AG04450 (cell line): ENCODE data around the gene NSMCE1. TPM values are rescaled to one million over a fixed set of nuclear protein-coding genes. Genes with fewer than 3 reads are reported as not detected.
A peak's percentile ranks its signal among the peaks of the same experiment; 100 is the strongest.

Experiments used
- CTCF ChIA-PET: fragments of 300-600, 350-600 bp; formaldehyde crosslinking; extraction: SDS; loops from one replicate; lab custom pipeline; 2022; ENCODE audit warnings: antibody characterized with exemption, inconsistent platforms; lab: Charles Lee
- POLR2A ChIA-PET: fragments of 350-600 bp; formaldehyde crosslinking; extraction: SDS; loops from one replicate; lab custom pipeline; 2021; ENCODE audit warnings: antibody characterized with exemption, inconsistent platforms; lab: Yijun Ruan, JAX
- DNase-seq: peaks from one replicate; pipeline ENCODE4 v3.0.0-alpha.2; 2011; ENCODE audit warnings: low read depth, low spot score
- H3K27ac ChIP-seq: one replicate; pipeline ENCODE4 v1.5.1; 2012; ENCODE audit warnings: low read depth, low read length, control low read depth
- H3K27me3 ChIP-seq: one replicate; pipeline ENCODE4 v1.6.0; 2012; ENCODE audit warnings: low read length; ENCODE audit not compliant: control insufficient read depth, insufficient read depth
- H3K4me3 ChIP-seq: 2 replicates; pipeline ENCODE4 v1.5.1; 2011; ENCODE audit warnings: mild to moderate bottlenecking, low read depth, low read length, control low read depth
- H3K9me3 ChIP-seq: 2 replicates; pipeline ENCODE4 v1.5.1; 2012; ENCODE audit warnings: low read length; ENCODE audit not compliant: control insufficient read depth, insufficient read depth
- CTCF ChIP-seq: IDR thresholded peaks from 2 replicates; pipeline ENCODE4 v1.5.1; 2011; ENCODE audit warnings: low read depth, low read length, control low read depth, inconsistent platforms
- polyA plus RNA-seq: library from polyadenylated mRNA; depleted of rRNA; stranded (reverse); fragments of >200 nt; gene quantifications from 2 replicates; pipeline ENCODE4 v1.2.3, GENCODE V29; 2011

NSMCE1 gene
- polyA plus RNA-seq, 1 experiment = 35.4 TPM

- Histone ChIP-seq H3K9me3 (no peaks in the 10 kb centered on the region), H3K27me3 (no peaks in the 10 kb centered on the region), H3K27ac (peak overlapping the region; percentile 75), H3K4me3 (no peak overlapping the region)
- ChIA-PET CTCF (interaction anchor here (1.2 to 1.3 kb wide), 2 partner anchors 24 to 59 kb away, joined by 3 read pairs; no protein-coding TSS in a partner anchor), POLR2A (interaction anchor here (0.6 to 1.0 kb wide), 2 partner anchors 8 to 16 kb away, joined by 3 to 5 read pairs; no protein-coding TSS in a partner anchor)
- no peak for DNase-seq
- no peak for TF ChIP-seq CTCF
These were observed 10.3 kb downstream of the NSMCE1 start for GRCh38 chr16:27258241-27258734.

GRCh38 chr16:27257271-27257670 is 11.3 kb downstream of the NSMCE1 start:
- Histone ChIP-seq H3K9me3 (no peaks in the 10 kb centered on the region), H3K4me3 (no peak overlapping the region), H3K27ac (no peak overlapping the region), H3K27me3 (no peaks in the 10 kb centered on the region)
- DNase-seq = no peak
- CTCF ChIA-PET = interaction anchor here (0.9 kb wide), 1 partner anchor 22 kb away, joined by 4 read pairs; no protein-coding TSS in a partner anchor
- TF ChIP-seq CTCF = no peak
- POLR2A ChIA-PET = no interaction called here

GRCh38 chr16:27256861-27257260 is 11.7 kb downstream of the NSMCE1 start:
- POLR2A ChIA-PET = no interaction called here
- no peak overlapping the region for H3K4me3 ChIP-seq
- no peak overlapping the region for H3K27ac ChIP-seq
- CTCF ChIA-PET = interaction anchor here (0.9 kb wide), 1 partner anchor 22 kb away, joined by 4 read pairs; no protein-coding TSS in a partner anchor
- TF ChIP-seq CTCF = no peak
- H3K27me3 ChIP-seq = no peaks in the 10 kb centered on the region
- no peaks in the 10 kb centered on the region for H3K9me3 ChIP-seq
- DNase-seq = no peak

GRCh38 chr16:27254262-27254811 is 14.2 kb downstream of the NSMCE1 start:
- CTCF ChIA-PET = interaction anchor here (1.4 kb wide), 1 partner anchor 19 kb away, joined by 9 read pairs; no protein-coding TSS in a partner anchor
- no peak overlapping the region for H3K27ac ChIP-seq
- H3K4me3 ChIP-seq = no peak overlapping the region
- H3K27me3 ChIP-seq = no peaks in the 10 kb centered on the region
- TF ChIP-seq CTCF = no peak
- no peak for DNase-seq
- POLR2A ChIA-PET = interaction anchor here (1.7 kb wide), 1 partner anchor 11 kb away, joined by 11 read pairs; no protein-coding TSS in a partner anchor
- H3K9me3 ChIP-seq = no peaks in the 10 kb centered on the region

GRCh38 chr16:27253526-27253930 is 15.0 kb downstream of the NSMCE1 start:
- Histone ChIP-seq H3K9me3 (no peaks in the 10 kb centered on the region), H3K27me3 (no peaks in the 10 kb centered on the region), H3K4me3 (no peak overlapping the region), H3K27ac (peak overlapping the region; percentile 90)
- TF ChIP-seq CTCF = no peak
- ChIA-PET POLR2A (interaction anchor here (1.7 kb wide), 1 partner anchor 10 kb away, joined by 11 read pairs; no protein-coding TSS in a partner anchor), CTCF (interaction anchor here (1.4 kb wide), 1 partner anchor 18 kb away, joined by 9 read pairs; no protein-coding TSS in a partner anchor)
- DNase-seq = peak; percentile 51
